ENCODE data around the gene NES.

The NES gene

GRCh38 chr1:156703336-156703735 is 26.1 kb upstream of the NES start:
- DNase-seq = no peak

GRCh38 chr1:156700736-156701531 is 23.7 kb upstream of the NES start:
- DNase-seq = no peak

DNA sequence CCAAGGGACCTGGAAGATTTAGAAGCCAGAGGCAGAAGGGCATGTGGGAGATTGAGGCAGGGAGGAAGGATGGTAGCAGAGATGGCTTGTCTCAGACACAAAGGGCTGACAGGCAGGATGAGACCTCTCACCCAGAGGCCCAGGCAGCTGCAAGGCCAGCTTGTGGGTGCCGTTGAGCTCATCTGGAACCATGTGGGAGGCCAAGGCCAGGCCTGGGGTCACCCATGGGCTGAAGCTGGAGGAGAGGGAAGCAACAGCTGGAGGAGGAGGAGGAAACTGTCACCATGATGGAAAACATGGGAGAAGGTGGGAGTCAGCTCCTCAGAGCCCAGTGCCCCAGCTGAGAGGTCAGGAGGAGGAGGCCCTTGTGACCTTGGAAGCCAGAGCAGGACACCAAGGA is 21.8 kb upstream of the NES start:
- DNase-seq = no peak

GRCh38 chr1:156697481-156697880 is 20.3 kb upstream of the NES start:
- no peak for DNase-seq

GRCh38 chr1:156696755-156697154 is 19.5 kb upstream of the NES start:
- DNase-seq = no peak

DNA sequence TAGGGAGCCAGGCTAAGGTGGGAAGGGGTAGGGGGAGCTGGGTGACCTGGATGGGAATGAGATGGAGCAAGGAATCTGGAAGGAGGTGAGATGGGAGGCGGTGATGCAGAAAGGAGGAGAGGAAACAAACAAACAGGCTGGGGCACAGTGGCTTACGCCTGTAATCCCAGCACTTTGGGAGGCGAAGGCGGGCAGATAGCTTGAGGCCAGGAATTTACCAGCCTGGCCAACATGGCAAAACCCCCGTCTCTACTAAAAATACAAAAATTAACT is 17.4 kb upstream of the NES start:
- DNase-seq = no peak

- no peak for DNase-seq
Observed at GRCh38 chr1:156693848-156694689, 16.9 kb upstream of the NES start.

DNA sequence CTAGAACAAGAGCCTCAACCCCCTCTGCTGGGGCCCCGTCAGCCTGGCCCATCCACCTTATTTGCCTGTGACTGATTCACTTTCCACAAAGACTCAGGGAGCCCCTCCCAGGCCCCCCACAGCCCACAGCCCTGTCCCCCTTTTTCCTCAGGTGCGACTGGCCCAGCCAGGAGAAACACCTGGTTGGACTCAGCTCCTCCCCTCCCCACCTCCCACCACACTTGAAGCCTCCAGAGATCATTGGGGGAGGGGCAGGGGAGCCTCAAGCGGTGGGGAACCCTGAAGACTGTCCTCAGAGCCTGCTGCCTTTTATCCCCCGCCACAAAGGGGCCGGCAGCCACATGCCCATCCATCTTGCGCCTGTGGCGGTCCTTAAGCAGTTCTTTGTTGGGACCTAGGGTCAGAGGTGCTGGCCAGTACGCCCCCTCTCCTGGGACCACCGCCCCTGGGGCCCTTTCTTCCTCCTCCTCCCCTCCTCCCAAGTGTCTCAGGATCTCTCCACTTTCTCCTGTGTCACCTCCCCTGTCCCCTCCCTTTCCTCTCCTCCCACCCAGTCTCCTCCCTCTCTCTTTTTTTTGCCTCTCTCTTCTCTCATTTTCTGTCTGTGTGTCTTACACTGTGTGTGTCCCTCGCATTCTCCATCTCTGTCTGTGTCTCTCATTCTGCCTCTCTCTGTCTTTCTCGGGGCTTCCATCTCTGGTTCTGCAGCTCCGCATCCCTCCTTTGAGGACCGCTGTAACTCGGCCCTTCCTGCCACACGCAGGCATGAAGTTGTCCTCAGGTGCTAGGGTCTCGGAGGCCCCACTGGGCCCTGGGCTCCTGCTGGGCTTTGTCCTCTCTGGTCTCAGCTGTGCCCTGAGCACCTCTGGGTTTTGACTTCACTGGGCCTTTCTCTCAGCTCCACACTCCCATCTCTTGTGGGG is 16.0 kb upstream of the NES start:
- no peak for DNase-seq

DNA sequence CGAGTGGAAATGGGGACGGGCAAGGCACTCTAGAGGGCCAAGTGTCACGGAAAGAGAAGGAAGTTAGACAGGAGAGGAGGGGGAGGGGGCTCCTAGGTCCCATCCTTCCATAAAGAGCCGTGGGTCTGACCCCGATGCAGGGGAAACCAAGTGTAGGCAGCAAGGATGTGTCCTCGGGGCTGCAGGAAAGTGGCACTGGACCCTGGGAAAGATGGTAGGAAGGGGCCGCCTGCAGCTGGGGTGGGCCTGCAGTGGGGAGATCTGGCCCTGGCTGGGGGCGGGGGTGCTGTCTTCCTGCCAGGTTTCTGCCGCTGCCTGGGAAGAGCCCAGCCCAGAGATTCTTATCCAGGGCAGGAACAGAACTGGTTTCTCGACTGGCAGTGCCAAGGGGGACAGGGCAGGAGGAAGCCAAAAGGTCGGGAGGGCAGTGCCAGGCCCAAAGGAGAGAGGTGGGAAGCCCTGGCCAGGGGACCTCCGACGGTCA is 15.3 kb upstream of the NES start:
- no peak for DNase-seq

DNA sequence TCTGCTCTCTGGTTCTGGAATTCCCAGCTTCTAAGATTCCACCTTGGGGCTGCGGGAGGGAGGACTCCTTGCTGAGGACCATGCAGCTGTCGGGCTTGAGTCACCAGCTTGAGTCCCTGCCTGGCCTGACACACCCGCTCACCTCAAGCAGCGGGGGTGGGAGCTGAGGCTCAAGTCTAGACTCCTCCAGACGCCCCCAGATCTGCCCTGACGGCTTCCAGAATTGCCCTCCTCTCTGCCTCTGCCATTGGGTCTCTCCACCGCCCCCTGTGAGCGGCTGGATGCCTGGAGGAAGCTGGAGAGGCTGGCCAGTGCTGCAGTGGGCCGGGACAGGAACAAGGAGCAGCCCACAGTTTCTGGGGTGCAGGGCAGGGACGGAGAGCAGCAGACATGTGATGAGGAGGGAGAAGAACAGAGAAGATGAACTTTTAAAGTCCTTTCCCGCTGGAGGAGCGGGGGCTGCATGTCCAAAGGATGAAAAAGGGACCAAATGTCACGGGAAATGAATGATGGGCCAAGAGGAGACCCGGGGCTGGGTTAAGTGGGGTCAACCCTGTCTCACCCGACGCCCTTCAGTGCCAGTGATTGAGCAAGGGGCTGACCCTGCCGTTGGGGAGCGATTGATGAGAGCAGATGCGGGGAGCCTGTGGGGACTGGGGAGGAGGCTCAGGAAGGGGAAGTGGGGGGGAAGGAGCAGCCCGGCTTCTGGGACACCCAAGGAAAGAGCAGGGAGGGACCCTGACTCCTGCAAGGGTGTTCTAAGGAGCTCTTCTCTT is 14.6 kb upstream of the NES start:
- no peak for DNase-seq

GRCh38 chr1:156691191-156691590 is 14.0 kb upstream of the NES start:
- no peak for DNase-seq

- no peak for DNase-seq
Observed at GRCh38 chr1:156690675-156691036, 13.4 kb upstream of the NES start.

DNA sequence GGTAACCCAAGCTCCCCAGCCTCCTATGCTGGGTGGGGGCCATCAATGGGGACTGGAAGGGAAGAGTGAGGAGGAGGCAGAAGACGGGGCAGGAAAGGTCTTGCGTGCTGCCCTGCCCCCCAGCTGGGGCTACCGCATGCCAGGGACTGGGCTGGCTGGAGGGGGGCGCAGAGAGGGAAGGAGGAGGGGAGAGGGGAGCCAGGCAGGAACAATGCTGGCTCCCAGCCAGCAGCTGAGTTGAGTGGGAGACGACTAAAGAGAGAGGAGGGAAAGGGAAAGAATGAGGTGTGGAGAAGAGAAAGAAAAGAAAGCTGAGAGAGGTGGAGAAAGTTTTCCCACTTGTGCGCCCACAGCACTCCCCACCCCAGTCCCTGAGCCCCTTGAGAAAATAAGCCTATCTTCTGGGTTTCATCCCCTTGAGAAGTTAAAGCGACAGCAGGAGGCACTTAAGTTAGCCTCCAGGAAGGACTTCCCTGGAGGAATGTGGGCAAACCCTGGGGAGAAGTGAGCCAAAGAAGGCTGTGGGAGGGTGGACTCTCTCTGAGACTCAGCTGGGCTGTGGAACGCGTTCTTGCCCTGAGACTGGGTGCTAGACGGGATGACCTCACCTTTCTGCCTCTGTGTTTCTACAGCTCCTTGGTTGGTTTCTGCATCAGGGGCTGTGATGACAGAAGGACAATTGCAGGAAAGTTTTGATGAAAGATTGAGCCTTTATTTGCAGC is 12.9 kb upstream of the NES start:
- no peak for DNase-seq

- peak; percentile 83 for DNase-seq
Observed at GRCh38 chr1:156689035-156689952, 12.1 kb upstream of the NES start.

GRCh38 chr1:156684227-156684782 is 7.1 kb upstream of the NES start:
- DNase-seq = peak; percentile 45

DNA sequence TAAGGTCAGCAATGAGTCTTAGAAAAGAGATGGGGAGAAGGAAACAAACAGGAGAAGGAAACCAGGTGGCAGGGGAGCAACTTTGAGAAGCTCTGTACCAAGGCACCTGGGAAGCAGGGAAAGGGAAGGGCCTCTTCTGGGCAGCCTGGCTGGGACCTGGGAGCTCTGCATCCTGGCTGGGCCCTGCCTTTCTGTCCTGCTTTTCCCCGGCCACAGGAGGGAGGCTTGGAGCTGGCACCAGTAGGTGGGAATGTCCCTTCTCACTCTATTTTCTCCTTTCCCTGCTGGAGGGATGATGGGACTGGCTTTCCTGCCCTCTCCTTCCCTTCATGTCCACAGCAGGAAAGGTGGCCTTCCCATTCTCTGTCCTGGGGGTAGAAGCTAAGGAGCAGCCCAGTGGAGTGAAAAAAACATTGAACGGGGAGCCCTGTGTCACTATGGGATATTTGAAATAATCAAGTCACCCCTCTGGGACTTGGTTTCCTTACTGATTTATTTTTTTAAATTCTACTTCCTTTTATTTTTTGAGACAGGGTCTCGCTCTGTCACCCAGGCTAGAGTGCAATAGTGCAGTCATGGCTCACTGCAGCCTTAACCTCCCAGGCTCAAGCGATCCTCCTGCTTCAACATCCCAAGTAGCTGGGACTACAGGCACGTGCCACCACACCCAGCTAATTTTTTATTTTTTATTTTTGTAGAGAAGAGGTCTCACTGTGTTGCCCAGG is 5.1 kb upstream of the NES start:
- no peak for DNase-seq

DNA sequence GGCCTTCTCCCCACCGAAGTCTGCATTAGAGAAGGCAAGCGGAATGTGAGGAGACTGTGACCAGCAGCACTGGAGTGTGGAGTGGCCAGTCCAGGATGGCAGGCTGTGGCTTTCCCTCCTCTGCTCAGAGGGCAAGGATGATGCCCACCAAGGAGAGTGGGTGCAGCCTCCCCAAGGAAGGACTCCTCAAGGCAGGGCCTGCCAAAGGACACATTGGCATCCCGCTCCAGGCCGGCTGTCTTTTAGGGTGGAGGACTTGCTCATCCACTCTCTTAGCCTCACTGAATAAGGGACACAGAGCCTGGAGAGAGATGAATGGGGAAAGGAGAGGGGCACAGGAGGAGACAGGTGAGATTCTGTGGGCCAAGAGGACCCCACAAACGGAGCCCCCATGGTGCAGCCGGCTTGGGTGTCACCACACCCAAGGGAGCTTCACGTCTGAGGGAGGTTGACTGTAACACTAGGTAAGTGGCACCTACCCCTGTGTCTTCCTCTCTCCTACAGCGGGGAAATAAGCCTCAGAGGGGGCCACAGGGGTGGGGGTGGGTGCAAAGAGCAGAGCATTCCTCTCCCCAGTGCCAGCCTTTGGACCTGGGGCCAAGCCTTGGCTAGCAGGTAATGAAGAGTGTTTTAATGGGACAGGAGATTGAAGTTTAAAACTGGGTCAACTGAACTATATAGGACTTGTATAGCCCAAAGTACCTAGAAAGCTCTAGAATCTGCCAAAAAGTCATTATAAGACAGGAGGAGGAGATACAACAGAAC is 4.2 kb upstream of the NES start:
- no peak for DNase-seq

DNA sequence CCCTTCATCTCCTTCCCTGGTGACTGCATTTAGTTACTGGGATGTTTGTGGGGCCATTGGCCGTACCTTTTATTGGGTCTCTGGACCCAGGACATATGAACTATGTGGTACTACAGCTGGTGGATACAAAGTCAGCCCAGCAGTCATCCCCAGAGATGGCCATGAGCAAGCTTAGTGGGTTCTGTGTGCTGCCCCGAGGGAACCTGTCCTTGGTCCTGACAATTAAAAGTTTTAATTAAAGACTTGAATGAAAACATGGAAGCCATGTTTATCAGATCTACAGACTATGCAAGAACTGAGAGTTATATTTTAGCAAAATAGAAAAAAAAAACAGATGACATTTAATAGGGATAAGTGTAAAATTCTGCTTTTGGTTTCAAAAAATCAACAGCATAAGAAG is 2.8 kb upstream of the NES start:
- DNase-seq = no peak
